PC-3 (cell line): ENCODE data around the gene SLC12A1. TPM values are rescaled to one million over a fixed set of nuclear protein-coding genes. Genes with fewer than 3 reads are reported as not detected.
A peak's percentile ranks its signal among the peaks of the same experiment; 100 is the strongest.

Source experiments
- ATAC-seq: fragments of 200-7000 bp; cut with Tn5 transposase; 2 replicates; pipeline ENCODE4 v1.9.1; 2020; ENCODE audit warnings: mild to moderate bottlenecking, moderate library complexity
- BruUV-seq: library from RNA; stranded (reverse); fragments of 400-500 nt; replicated peaks from 2 replicates; lab custom pipeline; 2021; lab: Mats Ljungman, UMichigan
- CTCF ChIA-PET: fragments of 300-600 bp; sonication (Branson Sonifier 250); formaldehyde crosslinking; loops from one replicate; lab custom pipeline; 2022; ENCODE audit warnings: antibody characterized with exemption; lab: Charles Lee
- POLR2A ChIA-PET: fragments of 300-600 bp; sonication (Branson Sonifier 250); formaldehyde crosslinking; loops from one replicate; lab custom pipeline; 2022; ENCODE audit warnings: antibody characterized with exemption; ENCODE audit not compliant: unreplicated experiment; lab: Charles Lee
- DNase-seq: peaks from one replicate; pipeline ENCODE4 v3.0.0-alpha.2; 2015
- H2AFZ ChIP-seq: fragments of 300-600 bp; sonication (generic); 2 replicates; pipeline ENCODE4 v1.6.0; 2016; ENCODE audit warnings: antibody characterized with exemption, low read length
- H3F3A ChIP-seq: fragments of 300-600 bp; sonication (generic); one replicate; pipeline ENCODE4 v1.6.0; 2017; ENCODE audit warnings: antibody characterized with exemption, low read length, control low read depth, mild to moderate bottlenecking; ENCODE audit not compliant: unreplicated experiment
- H3K27ac ChIP-seq: fragments of 300-600 bp; sonication (generic); 2 replicates; pipeline ENCODE4 v1.5.1; 2016; ENCODE audit warnings: mild to moderate bottlenecking, low read length
- H3K27me3 ChIP-seq: fragments of 300-600 bp; sonication (generic); 2 replicates; pipeline ENCODE4 v1.6.1; 2016; ENCODE audit warnings: low read length, mixed read lengths
- H3K36me3 ChIP-seq: fragments of 300-600 bp; sonication (generic); 2 replicates; pipeline ENCODE4 v1.6.1; 2016; ENCODE audit warnings: low read depth, mixed run types, low read length, mixed read lengths
- H3K4me1 ChIP-seq: fragments of 300-600 bp; sonication (generic); 2 replicates; pipeline ENCODE4 v1.5.1; 2016; ENCODE audit warnings: low read length; ENCODE audit not compliant: insufficient read depth
- H3K4me2 ChIP-seq: fragments of 300-600 bp; sonication (generic); 2 replicates; pipeline ENCODE4 v1.6.0; 2016; ENCODE audit warnings: low read length
- H3K4me3 ChIP-seq: fragments of 300-600 bp; sonication (generic); 2 replicates; pipeline ENCODE4 v1.5.1; 2016; ENCODE audit warnings: mild to moderate bottlenecking, low read length, mixed read lengths
- H3K79me2 ChIP-seq: fragments of 300-600 bp; sonication (generic); 2 replicates; pipeline ENCODE4 v1.6.1; 2017; ENCODE audit warnings: low read length, mixed read lengths
- H3K9ac ChIP-seq: fragments of 300-600 bp; sonication (generic); 2 replicates; pipeline ENCODE4 v1.6.0; 2016; ENCODE audit warnings: mild to moderate bottlenecking, low read length
- H3K9me2 ChIP-seq: fragments of 300-600 bp; sonication (generic); replicated peaks from 2 replicates; pipeline ENCODE4 v1.6.1; 2016; ENCODE audit warnings: mixed run types, low read length, mixed read lengths
- H3K9me3 ChIP-seq: fragments of 300-600 bp; sonication (generic); 2 replicates; pipeline ENCODE4 v1.6.1; 2016; ENCODE audit warnings: low read length, mixed read lengths
- H4K20me1 ChIP-seq: fragments of 300-600 bp; sonication (generic); 2 replicates; pipeline ENCODE4 v1.6.1; 2016; ENCODE audit warnings: low read length, mixed read lengths
- EZH2 ChIP-seq: fragments of 300-600 bp; sonication (generic); IDR thresholded peaks from one replicate; pipeline ENCODE4 v1.6.1; 2017; ENCODE audit warnings: antibody characterized with exemption, mild to moderate bottlenecking, low read length; ENCODE audit not compliant: unreplicated experiment
- EZH2phosphoT487 ChIP-seq: fragments of 300-600 bp; sonication (generic); IDR thresholded peaks from 2 replicates; pipeline ENCODE4 v1.6.1; 2018; ENCODE audit warnings: mild to moderate bottlenecking, antibody characterized with exemption, low read length, borderline replicate concordance
- intact Hi-C: fragments of 100-400 bp; cut with micrococcal nuclease; formaldehyde crosslinking; loops from 2 replicates; pipeline ENCODE4 v1.9.0; 2023
- total RNA-seq: library from RNA; depleted of rRNA; stranded (reverse); fragments of >200 nt; gene quantifications from 2 replicates; pipeline ENCODE4 v1.2.3, GENCODE V29; 2014
- TF ChIP-seq, protein P1 (sequence below): fragments of 300-600 bp; sonication (generic); conservative IDR thresholded peaks from 2 replicates; pipeline ENCODE4 v1.5.1; 2017; ENCODE audit warnings: antibody characterized with exemption, low read depth, mild to moderate bottlenecking, low read length

Gene SLC12A1
- total RNA-seq, 1 experiment from 2014 or later, result not detected

- Histone ChIP-seq H3K27ac (no peak overlapping the region), H3K79me2 (no peaks in the 10 kb centered on the region), H3K4me1 (no peaks in the 10 kb centered on the region), H2AFZ (peak overlapping the region; percentile 11; the same call in 1 of the 2 replicates), H4K20me1 (no peaks in the 10 kb centered on the region), H3K27me3 (no peaks in the 10 kb centered on the region), H3K4me3 (no peak overlapping the region), H3K9me3 (no peaks in the 10 kb centered on the region), H3K4me2 (no peak overlapping the region), H3K36me3 (no peaks in the 10 kb centered on the region), H3F3A (no peaks in the 10 kb centered on the region), H3K9me2 (no peaks in the 10 kb centered on the region), H3K9ac (no peak overlapping the region)
- POLR2A ChIA-PET, result no interaction called here
- BruUV-seq, result no TSS peak
- CTCF ChIA-PET, result no interaction called here
- ATAC-seq, result no peak; the same call in 1 of the 2 replicates
- TF ChIP-seq, protein P1, sequence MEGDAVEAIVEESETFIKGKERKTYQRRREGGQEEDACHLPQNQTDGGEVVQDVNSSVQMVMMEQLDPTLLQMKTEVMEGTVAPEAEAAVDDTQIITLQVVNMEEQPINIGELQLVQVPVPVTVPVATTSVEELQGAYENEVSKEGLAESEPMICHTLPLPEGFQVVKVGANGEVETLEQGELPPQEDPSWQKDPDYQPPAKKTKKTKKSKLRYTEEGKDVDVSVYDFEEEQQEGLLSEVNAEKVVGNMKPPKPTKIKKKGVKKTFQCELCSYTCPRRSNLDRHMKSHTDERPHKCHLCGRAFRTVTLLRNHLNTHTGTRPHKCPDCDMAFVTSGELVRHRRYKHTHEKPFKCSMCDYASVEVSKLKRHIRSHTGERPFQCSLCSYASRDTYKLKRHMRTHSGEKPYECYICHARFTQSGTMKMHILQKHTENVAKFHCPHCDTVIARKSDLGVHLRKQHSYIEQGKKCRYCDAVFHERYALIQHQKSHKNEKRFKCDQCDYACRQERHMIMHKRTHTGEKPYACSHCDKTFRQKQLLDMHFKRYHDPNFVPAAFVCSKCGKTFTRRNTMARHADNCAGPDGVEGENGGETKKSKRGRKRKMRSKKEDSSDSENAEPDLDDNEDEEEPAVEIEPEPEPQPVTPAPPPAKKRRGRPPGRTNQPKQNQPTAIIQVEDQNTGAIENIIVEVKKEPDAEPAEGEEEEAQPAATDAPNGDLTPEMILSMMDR, result peak; percentile 66
- TF ChIP-seq EZH2, result no peak
- intact Hi-C loops, result loop anchor here (1.0 to 2.0 kb wide), 3 partner anchors 138 to 1054 kb away; no protein-coding TSS in a partner anchor
- peak; percentile 60 for DNase-seq
These were observed 44.6 kb downstream of the SLC12A1 start for GRCh38 chr15:48250640-48251076.

DNA sequence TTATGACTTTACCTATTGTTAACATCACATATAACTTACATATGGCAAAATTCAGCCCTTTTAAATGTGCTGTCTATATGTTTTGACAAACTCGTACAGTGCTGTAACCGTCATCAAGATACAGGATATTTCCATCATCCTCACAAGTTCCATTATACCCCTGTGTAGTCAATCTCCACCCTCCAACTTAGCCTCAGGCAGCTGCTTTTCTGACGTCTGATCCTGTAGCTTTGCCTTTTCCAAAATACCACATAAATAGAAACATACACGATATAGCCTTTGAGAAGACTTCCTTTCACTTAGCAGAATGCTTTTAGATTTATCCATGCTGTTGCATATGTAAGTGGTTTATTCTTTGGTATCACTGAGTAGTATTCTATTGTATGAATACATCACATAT, 47.1 kb downstream of the SLC12A1 start:
- intact Hi-C loops, result no loop called here
- CTCF ChIA-PET, result no interaction called here
- Histone ChIP-seq H3K9me3 (no peaks in the 10 kb centered on the region), H3F3A (no peaks in the 10 kb centered on the region), H3K4me3 (no peak overlapping the region), H3K27me3 (no peaks in the 10 kb centered on the region), H3K4me1 (no peaks in the 10 kb centered on the region), H2AFZ (no peak overlapping the region), H4K20me1 (no peaks in the 10 kb centered on the region), H3K9me2 (no peaks in the 10 kb centered on the region), H3K79me2 (no peaks in the 10 kb centered on the region), H3K9ac (no peak overlapping the region), H3K36me3 (no peaks in the 10 kb centered on the region), H3K27ac (no peak overlapping the region), H3K4me2 (no peak overlapping the region)
- POLR2A ChIA-PET, result no interaction called here
- DNase-seq, result no peak
- TF ChIP-seq EZH2phosphoT487, result no peak
- no peak for TF ChIP-seq EZH2
- TF ChIP-seq, protein P1, result no peak
- ATAC-seq, result no peak
- no TSS peak for BruUV-seq

GRCh38 chr15:48265135-48265534, 59.0 kb downstream of the SLC12A1 start:
- CTCF ChIA-PET, result no interaction called here

More at GRCh38 chr15:48265135-48265534, 59.0 kb downstream of the SLC12A1 start:
- BruUV-seq, result no TSS peak
- Histone ChIP-seq H3K36me3 (no peaks in the 10 kb centered on the region), H3K9me2 (no peaks in the 10 kb centered on the region), H3K4me1 (no peaks in the 10 kb centered on the region), H3F3A (no peaks in the 10 kb centered on the region), H3K27me3 (peaks cover 18% of the 10 kb centered on the region), H3K79me2 (no peaks in the 10 kb centered on the region), H3K27ac (no peak overlapping the region), H4K20me1 (no peaks in the 10 kb centered on the region), H3K4me2 (no peak overlapping the region), H3K9ac (no peak overlapping the region), H2AFZ (no peak overlapping the region), H3K4me3 (no peak overlapping the region), H3K9me3 (no peaks in the 10 kb centered on the region)
- ATAC-seq (no peak), DNase-seq (no peak)
- intact Hi-C loops, result no loop called here
- TF ChIP-seq EZH2 (no peak), EZH2phosphoT487 (no peak)
- TF ChIP-seq, protein P1, result no peak
- POLR2A ChIA-PET, result no interaction called here
